ENCODE results near the gene NTRK1.

NTRK1 gene

DNA sequence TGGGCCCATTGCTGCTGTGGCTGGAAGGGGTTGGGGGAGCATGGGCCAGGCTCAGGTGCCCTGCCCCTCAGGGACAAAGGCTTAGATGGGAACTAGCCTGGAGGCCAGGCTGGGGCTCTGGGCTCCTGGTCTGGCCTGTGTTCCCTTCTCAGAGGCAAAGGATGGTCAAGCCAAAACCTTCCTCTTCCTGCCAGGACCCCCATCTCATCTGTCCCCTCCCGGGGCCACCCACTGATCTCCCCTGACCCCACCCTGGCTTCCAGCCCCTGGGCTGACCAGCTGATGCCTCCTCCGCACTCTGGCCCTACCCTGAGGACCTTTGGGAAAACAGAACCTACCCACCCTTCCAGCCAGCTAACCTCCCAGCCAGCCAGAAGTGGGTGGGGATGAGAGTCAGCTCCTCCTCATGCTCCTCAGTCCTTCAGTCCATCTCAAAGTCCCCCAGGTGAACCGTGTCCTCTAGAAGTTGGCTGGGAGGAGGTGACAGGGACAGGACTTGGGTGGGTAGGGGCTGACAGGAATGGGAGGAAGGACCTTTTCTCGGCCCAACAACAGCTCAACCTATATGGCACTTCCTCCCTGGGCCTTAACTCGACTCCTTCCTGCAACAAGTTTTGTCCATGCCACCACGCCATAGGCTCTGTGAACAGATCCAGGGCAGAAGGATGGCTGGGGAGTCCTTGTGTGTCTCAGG lies 40.4 kb downstream of the NTRK1 start:
- no peak for DNase-seq

DNA sequence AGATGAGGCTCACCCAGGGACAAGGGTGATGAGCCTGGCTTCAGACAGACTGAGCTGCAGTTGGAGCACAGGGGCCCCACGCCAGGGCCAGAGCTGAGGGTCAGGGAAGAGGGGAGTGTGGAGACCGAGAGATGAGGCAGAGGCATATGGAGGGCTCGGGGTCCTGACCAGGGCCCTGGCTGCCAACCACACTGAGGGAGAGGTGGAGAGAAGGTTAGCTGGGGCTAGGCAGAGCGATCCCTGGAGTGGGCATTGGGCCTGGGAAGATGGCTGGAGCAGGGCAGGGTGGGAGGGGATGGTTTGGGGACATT lies 40.9 kb downstream of the NTRK1 start:
- no peak for DNase-seq

DNA sequence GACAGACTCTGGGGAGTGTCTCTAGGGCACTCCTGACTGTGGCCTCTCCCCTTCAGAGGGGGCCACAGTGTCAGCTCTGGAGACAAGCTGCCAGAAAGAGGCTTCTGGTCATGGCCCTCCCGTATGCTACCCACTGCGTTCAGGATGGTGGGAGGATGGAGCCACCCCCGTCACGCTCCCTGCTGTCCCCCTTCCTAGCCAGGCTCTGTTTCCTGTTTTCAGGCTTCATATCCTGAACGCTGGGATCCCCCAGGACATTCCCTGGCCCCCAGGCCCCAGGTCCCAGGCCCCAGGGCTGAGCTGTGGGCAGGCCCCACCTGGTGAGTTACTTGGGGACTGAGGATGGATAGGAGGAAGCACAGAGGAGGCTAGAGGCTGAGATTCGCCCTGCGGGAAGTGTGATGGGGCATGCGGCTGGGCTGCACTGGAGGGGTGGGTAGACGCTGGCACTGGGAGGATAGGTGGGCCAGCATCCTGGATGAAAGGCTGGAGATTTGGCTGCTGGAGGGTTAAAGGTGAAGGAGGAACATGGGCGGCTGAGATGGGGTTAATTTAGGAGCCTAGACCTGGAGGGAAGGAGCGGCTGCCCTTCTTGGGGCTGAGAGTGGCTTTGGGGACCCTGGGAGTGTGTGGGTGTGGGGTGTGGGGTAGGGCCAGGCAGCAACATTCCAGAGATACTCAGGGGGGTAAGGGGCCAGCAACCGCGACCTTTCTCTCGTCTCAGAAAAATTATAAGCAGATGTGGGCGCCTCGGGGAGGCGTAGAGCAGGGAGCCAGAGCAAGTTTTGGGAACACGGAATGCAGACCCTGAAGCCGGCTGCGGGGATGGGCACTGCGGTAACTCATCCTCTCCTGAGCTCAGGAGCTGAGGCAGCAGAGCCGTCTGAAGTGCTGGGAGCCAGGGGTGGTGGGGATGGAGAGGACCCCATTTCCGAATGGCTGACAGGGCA lies 41.6 kb downstream of the NTRK1 start:
- no peak for DNase-seq

DNA sequence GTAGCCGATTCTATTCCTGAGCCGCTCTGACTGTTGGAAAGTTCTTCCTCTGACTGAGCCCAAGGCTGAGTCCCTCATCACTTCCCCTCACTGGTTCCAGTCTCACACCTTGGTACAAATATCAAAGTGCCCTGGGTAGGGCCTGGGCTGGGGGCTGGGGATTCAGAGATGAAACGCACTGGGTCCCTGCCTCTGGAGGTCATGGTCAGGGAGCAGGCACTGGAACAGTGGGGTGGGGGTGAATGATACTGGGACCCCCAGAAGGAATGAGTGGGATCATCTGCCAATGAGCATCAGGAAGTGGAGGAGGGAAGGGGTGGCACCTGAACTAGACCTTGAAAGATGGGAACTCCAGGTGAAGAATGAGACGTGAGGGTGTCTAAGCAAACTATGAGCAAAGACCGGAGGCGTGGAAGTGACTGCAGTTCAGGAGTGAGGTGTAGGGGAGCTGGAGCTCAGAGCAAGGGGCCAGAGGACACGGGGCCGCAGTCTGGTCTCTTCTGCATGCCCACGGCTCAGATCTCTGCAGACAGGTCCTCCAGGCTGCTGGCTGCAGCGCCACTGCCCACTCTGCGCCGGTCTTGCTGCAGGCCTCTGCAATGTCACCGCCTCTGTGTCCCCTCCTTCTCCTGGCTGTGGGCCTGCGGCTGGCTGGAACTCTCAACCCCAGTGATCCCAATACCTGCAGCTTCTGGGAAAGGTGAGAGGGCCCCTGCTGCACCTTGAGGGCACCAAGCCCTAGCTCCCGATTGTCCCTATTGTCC lies 42.8 kb downstream of the NTRK1 start:
- no peak for DNase-seq

DNA sequence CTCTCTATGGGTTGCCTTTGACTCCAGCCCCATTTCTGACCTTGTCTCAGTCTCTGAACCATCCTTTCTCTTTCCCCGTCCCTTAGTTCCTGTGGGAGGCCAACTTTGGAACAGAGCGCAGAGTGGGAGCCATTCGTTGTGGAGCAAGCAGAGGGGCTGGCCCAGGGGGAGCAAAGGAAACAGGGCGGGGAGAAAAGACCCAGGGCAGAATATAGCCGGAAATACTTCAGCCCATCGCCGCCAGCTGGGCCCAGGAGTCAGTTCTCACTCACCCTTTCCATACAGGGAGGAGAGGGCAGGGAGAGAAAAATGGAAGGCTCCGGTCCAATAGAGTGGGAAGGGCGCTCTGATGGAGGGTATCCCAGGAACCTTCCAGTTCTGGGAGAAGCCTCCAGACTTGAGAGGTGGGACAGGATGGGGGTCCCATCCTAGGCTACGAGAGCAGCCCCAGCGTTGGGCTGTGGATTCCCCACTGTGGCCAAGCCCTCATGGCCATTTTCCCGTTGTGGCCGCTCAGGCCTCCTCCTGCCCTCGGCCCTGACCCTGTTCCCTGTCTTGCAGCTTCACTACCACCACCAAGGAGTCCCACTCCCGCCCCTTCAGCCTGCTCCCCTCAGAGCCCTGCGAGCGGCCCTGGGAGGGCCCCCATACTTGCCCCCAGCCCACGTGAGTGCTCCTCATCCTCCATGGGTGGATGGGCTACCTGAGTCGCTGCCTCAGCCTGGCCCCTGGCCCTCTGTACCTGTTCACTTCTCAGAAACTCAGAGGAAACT lies 43.7 kb downstream of the NTRK1 start:
- no peak for DNase-seq

DNA sequence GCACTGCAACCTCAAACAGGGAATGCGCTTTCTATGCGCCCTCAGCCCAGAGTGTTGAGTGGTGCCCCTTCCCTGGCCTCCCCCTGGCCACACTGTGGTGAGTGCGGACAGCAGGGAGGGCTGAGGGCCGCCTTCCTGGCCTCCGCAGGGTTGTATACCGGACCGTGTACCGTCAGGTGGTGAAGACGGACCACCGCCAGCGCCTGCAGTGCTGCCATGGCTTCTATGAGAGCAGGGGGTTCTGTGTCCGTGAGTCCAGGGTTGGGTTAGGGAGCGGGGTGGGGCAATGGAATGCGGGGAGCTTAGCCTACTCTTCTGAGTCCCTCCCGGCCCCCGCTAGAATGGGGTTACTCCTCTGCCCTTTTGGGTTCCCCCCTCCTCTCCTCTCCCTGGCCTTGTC lies 44.5 kb downstream of the NTRK1 start:
- DNase-seq = no peak

DNA sequence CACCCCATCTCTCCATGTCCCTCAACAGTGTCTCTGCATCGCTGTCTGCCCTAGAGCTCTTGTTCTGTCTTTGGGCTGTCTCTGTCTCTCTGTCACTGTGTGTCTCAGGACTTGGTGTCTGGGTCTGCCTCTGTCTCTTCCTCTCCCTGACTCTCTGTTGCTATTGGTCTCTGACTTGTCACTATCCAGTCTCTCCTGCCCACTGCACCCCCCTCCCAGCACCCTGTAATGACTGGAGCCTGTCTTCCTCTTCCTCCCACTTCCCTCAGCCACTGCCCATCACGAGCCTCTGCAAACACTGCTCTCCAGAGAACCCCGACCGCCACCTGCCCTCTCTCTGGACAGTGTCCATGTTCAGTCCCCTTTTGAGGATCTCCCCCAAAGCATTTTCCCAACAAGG lies 45.0 kb downstream of the NTRK1 start:
- DNase-seq = no peak

DNA sequence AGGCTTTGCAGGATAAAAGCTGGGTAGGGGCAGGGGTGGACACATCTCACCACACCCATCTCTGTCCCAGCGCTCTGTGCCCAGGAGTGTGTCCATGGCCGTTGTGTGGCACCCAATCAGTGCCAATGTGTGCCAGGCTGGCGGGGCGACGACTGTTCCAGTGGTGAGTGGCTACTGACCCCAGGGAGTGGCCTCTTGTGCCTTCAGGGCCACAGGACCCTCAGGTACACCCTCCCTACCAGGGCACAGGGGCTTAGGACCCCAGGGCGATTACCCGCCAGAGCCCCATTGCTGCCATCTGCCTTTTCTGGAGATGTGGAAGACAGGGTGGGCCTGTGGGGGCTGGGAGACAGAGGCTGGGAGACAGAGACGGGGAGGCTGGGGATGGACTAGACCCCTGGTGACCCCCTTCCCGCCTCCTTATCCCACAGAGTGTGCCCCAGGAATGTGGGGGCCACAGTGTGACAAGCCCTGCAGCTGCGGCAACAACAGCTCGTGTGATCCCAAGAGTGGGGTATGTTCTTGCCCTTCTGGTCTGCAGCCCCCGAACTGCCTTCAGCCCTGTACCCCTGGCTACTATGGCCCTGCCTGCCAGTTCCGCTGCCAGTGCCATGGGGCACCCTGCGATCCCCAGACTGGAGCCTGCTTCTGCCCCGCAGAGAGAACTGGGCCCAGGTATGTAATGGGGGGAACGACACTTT lies 45.7 kb downstream of the NTRK1 start:
- no peak for DNase-seq

DNA sequence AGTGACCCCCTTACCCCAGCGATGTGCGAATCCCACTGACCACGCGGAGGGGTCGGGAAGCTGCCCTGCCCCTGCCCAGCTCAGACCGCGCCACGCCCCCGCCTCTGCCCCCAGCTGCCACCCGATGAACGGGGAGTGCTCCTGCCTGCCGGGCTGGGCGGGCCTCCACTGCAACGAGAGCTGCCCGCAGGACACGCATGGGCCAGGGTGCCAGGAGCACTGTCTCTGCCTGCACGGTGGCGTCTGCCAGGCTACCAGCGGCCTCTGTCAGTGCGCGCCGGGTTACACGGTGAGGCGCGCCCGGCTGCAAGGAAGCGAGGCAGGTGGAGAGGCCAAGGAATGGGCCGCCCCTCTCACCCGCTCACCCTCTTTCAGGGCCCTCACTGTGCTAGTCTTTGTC lies 47.9 kb downstream of the NTRK1 start:
- DNase-seq = no peak

DNA sequence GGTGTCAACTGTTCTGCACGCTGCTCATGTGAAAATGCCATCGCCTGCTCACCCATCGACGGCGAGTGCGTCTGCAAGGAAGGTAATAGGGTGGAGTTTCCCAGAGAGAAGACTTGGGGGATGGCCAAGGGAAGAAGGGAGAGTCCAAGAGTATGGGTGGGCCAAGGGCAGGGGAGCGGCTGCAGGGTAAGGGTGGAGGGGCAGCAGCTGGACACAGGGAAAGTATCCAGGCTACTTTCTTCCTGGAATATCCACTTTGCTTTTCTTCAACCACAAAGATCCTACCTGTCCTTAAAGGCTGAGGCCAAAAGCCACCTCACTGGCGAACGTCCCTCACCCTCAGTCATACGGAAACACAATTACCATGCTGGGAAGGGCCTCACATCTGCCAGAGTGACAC lies 48.3 kb downstream of the NTRK1 start:
- DNase-seq = no peak

DNA sequence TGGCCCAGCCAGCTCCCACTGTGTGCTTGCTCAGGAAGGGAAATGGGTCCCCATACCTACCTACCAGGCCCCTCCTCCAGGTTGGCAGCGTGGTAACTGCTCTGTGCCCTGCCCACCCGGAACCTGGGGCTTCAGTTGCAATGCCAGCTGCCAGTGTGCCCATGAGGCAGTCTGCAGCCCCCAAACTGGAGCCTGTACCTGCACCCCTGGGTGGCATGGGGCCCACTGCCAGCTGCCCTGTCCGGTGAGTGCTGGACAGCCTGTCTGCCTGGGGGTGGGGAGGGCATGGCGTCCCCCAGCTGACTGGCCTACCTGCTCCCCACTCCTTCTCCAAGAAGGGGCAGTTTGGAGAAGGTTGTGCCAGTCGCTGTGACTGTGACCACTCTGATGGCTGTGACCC lies 49.0 kb downstream of the NTRK1 start:
- no peak for DNase-seq

DNA sequence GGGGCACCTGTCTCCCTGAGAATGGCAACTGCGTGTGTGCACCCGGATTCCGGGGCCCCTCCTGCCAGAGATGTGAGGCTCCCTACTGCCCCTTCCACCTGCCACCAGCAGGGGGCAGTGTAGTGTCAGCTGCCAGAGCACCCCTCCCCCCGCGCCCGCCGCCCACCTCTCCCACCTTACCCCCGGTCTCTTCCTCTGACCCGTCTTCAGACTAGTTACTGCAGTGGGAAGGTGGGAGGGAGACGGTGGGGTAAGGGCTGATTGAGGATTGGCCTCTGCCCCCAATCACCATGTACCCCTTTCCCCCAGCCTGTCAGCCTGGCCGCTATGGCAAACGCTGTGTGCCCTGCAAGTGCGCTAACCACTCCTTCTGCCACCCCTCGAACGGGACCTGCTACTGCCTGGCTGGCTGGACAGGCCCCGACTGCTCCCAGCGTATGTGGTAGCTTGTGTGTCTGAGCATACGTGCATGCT lies 49.7 kb downstream of the NTRK1 start:
- DNase-seq = no peak

DNA sequence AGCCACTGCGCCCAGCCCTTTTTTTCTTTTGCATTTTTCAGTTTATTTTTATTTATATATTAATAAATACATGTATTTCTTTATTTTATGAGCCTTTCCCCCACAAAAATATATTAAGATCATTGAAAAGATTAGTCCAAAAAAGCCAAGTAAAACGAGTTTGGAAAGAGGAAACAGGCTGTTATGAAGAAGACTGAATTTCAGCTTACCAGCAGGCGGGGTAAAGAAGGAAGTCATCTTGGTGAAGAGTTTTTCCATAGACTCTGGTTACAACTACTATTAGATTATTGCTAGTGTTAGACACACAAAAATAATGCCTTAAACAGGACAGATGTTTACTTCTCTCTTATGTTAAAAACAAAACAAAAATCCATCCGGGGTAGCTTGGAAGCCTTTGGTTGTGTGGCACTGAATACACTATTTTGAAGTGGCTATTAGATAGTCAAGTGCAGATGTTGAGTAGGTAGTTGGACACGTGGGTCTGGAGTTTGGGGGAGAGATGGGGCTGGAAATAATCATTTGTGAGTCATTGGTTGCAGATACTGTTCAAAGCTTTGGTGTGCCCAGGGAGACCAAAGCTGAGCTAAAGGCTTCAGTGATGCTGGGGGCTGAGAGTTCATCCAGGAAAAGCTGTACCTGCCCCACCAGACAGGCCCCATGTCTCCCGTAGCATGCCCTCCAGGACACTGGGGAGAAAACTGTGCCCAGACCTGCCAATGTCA lies 51.1 kb downstream of the NTRK1 start:
- no peak for DNase-seq

DNA sequence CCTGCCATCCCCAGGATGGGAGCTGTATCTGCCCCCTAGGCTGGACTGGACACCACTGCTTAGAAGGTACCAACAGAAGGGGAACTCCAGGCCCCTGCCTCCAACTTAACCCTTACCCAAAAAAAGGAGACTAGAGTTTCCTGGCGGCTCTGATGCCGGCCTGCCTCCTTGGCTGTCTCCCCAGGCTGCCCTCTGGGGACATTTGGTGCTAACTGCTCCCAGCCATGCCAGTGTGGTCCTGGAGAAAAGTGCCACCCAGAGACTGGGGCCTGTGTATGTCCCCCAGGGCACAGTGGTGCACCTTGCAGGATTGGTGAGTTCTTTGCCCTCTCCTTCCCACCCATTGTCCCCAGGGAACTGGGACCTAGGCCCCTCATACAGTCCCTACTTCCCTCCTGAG lies 51.6 kb downstream of the NTRK1 start:
- no peak for DNase-seq

DNA sequence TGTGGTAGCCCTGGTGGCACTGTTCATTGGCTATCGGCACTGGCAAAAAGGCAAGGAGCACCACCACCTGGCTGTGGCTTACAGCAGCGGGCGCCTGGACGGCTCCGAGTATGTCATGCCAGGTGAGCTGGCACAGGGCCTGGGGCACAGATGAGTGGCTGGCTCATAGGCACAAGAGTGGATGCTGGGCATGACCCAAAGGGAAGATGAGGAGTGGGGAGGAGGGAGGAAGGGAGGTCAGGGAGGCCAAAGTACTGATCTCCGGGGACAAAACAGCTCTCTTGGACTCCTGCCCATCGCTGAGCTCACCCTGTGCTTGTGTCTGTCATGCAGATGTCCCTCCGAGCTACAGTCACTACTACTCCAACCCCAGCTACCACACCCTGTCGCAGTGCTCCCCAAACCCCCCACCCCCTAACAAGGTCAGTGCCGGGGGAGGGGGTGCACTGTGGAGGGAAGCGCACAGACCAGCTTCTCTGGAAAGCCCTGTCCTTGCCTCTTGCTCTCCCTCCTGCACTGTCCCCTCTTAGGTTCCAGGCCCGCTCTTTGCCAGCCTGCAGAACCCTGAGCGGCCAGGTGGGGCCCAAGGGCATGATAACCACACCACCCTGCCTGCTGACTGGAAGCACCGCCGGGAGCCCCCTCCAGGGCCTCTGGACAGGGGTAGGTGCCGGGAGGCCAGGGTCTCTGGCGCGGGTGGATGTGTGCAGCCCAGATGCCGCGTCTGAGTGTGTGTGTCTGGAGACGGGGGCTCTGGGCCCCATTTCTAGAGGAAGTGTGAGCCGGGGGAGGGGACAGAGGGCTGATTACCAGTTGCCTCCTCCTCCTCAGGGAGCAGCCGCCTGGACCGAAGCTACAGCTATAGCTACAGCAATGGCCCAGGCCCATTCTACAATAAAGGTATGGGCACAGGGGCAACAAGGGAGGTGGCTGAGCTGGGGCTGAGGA lies 52.5 kb downstream of the NTRK1 start:
- no peak for DNase-seq

DNA sequence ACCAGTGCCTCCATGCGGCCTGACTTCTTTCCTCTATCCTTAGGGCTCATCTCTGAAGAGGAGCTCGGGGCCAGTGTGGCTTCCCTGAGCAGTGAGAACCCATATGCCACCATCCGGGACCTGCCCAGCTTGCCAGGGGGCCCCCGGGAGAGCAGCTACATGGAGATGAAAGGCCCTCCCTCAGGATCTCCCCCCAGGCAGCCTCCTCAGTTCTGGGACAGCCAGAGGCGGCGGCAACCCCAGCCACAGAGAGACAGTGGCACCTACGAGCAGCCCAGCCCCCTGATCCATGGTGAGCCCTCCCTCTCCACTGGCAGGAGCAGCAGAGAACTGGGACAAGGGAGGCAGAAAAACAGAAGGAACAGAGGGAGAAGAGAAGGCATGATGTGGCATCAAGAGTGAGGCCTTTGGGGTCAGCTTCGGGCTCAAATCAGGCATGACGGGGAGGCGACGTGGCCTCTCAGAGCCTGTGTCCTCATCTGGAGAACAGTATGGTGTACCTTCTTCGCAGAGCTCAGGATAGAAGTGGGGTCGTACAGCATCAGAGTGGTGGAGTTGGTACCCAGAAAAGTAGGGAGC lies 53.2 kb downstream of the NTRK1 start:
- DNase-seq = no peak

DNA sequence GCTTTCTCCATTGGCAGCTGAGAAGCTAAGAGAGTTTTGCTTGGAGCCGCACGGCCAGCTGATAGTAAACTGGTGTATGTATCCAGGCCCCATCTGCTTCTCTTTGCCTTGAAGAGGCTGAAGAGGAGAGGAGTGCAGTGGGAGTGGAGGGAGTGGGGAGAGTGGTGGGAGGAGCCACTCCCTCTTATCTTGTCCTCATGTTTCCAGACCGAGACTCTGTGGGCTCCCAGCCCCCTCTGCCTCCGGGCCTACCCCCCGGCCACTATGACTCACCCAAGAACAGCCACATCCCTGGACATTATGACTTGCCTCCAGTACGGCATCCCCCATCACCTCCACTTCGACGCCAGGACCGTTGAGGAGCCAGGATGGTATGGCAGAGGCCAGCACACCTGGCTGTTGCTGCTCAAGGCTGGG lies 53.8 kb downstream of the NTRK1 start:
- no peak for DNase-seq

DNA sequence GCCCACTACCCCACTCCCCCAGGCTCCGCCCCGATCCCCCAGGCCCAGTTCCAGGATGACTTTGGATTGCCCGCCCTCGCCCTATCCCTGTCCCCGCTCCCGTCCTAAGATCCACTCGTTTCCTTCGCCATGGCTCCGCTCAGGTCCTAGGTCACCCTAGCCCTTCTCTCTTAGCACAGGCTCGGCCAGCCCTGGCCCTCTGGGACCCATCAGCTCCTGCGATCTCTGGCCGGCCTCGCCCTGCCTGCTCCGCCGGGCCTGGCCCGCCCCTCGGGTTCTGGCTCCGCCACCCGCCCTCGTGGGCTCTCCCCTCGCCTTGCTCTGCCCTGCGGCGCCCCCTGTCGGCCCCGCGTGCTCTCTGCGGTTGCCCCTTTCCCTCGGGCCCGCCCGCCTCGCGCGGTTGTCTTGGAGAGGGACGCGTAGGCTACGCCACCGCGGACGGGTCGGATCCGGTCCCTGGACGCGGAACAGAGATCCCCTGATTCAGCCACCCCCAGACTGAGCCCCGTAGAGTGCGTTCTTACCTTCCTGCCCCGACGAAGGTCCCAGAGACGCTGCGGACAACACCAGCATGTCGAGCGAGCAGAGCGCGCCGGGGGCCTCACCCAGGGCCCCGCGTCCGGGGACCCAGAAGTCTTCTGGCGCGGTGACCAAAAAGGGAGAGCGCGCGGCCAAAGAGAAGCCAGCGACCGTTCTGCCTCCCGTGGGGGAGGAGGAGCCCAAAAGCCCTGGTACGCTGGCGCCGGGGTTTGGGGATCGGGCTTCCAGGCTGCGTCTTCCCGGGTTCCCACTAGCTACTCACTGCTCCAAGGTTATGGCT lies 59.8 kb downstream of the NTRK1 start, which contains the start of gene LRRC71:
TSS of gene LRRC71 (plus strand) at position 400 of the 820 bp plus-strand sequence. CDS start at position 572, 172 bp downstream.
- DNase-seq = peak; percentile 3

DNA sequence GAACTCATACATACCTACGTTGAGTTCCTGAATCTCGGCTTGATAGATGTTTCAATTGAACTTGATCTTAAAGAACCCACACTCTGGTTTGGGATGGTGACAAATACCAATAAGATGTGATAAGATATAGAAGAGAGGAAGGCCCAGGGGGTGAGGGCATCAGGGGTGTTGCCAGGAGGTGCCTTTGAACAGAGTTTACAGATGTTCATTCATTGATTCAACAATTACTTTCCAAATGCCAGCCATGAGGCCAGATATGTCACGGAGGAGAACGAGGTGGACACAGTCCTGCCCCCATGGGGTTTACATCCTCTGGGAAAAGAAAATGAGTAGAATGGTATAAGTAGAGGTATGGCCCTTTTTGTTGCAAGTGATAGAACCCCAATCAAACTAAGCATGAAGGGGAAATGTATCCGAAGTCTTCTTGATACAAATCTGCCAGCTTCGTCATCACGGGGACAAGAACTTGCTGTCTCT lies 60.4 kb downstream of the NTRK1 start:
- DNase-seq = no peak

All from KG1 (cell line).